Activated T-helper 2 cell treated with anti-CD3 and anti-CD28 coated beads, Interferon-gamma antibody, Interleukin-2, Interleukin-4, amounts not matched to agents 10 μg/mL and 5 μg/mL and 100 μg/mL, durations not matched to agents 14 hours and 24 hours and 36 hours (primary cell): ENCODE data around the gene PPIL1. TPM values are rescaled to one million over a fixed set of nuclear protein-coding genes. Genes with fewer than 3 reads are reported as not detected.
"Not testable (repeated sequence)": the region's sequence is repeated elsewhere in the genome, so short reads cannot be mapped to it uniquely, and the experiment has no call there.

ENCODE experiments used
- DNase-seq: peaks from one replicate; pipeline ENCODE4 v3.0.0; 2021; ENCODE audit warnings: low spot score
- H3K27ac Mint-ChIP-seq: one replicate; pipeline ENCODE4 v1.8.0; 2021; ENCODE audit warnings: mixed read lengths
- H3K27me3 Mint-ChIP-seq: one replicate; pipeline ENCODE4 v1.8.0; 2021; ENCODE audit warnings: low read depth, mixed read lengths
- H3K36me3 Mint-ChIP-seq: one replicate; pipeline ENCODE4 v1.8.0; 2021; ENCODE audit warnings: low read depth, mixed read lengths
- H3K4me1 Mint-ChIP-seq: one replicate; pipeline ENCODE4 v1.8.0; 2021; ENCODE audit warnings: low read depth, mixed read lengths
- H3K4me3 Mint-ChIP-seq: one replicate; pipeline ENCODE4 v1.8.0; 2021; ENCODE audit warnings: low read depth, mild to moderate bottlenecking, moderate library complexity, mixed read lengths
- H3K9me3 Mint-ChIP-seq: one replicate; pipeline ENCODE4 v1.8.0; 2021; ENCODE audit warnings: mixed read lengths
- intact Hi-C: fragments of 100-400 bp; cut with micrococcal nuclease; formaldehyde crosslinking; loops from one replicate; pipeline ENCODE4 v1.15.1; 2023
- total RNA-seq: library from RNA; stranded (reverse); gene quantifications from 2 replicates; pipeline ENCODE4 v1.2.3, GENCODE V29; 2022

Gene PPIL1
- total RNA-seq, 1 donor from 2014 or later = 54.8 TPM

DNA sequence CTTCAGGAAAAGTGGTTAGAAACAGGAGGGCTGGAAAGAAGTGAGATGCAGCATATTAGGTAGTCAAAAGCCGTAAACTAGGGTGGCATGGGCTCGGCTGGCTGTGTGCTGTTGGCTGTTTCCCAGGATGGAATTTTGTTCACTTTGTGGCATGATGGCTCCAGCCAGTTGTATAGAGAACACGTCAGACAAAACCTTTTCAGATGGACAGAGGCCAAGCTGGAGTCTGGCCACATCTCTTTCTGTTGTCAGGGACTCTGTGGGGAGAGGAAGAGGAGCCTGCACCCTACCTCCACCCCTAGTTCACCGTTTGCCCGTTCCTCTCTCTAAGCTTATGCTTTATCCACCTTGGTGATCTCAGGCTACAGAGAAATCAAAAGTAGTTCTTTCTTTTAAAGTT lies 33.2 kb upstream of the PPIL1 start:
- no peak overlapping the region for H3K27ac Mint-ChIP-seq
- H3K9me3 Mint-ChIP-seq = no peaks in the 10 kb centered on the region
- no peaks in the 10 kb centered on the region for H3K27me3 Mint-ChIP-seq
- peaks cover 61% of the 10 kb centered on the region for H3K36me3 Mint-ChIP-seq
- intact Hi-C loops = no loop called here
- no peak overlapping the region for H3K4me3 Mint-ChIP-seq
- peaks cover 45% of the 10 kb centered on the region for H3K4me1 Mint-ChIP-seq
- DNase-seq = no peak

DNA sequence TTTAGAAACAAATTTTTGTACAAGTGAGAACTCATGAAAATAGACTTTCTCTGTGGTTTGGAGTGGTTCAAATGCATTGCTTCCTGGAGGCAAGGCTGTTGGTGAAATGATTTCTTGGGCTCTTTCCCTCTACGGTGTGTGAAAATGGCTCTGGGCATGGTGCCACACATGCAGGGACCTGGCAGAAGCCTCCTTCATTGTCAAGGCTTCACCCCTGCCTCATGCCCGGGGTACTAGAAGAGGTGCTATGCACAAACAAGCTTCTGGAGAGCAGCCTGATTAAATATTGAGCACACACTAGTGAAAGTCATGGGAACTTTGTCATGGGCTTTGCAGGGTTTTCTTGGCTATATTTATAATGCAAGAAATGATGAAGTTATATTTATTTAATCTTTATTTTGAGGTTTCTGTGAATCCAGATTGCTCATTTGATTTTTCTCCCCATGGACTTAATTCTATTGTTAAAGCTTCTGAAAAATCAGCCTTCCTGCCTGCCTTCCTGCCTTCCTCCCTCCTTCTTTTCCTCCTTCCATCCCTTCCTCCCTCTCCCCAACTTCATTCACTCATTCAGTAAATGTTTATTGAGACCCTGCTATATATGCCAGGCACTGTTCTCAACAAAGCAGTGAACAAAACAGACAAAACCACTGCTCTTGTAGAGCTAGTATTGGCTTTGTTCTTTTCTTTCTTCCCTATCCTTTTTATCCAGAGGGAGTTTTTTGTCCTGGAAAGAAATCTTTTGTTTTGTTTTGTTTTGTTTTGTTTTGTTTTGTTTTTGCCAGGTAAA lies 32.1 kb upstream of the PPIL1 start:
- no peak for DNase-seq
- Mint-ChIP-seq H3K9me3 (no peaks in the 10 kb centered on the region), H3K27ac (no peak overlapping the region), H3K4me1 (peaks cover 34% of the 10 kb centered on the region), H3K36me3 (peaks cover 67% of the 10 kb centered on the region), H3K27me3 (no peaks in the 10 kb centered on the region), H3K4me3 (no peak overlapping the region)
- intact Hi-C loops = no loop called here

DNA sequence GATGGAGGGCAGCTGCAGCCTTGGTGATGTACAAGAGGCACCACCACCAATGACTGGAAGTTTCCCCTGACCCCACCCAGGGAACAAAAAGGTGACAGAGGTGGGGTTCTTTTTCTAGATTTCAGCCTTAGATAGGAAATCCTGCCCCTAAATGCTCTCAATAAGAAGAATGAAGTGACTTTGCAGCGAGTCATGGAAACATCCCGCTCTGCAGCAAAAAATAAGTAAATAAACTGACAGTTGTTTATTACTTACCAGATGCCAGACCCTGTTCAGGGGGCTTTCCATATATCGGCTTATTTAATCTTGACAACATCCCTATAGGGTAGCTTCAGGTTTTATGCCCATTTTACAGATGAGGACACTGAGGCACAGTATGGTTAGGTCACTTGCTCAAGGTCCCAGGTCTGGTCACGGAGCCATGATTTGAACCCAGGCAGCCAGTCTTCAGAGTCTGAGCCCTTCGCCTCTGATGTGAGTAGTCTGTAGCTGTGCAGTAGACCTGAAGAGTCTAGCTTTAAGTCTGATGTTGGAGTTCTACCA lies 30.3 kb upstream of the PPIL1 start:
- intact Hi-C loops = no loop called here
- peaks cover 71% of the 10 kb centered on the region for H3K36me3 Mint-ChIP-seq
- H3K4me1 Mint-ChIP-seq = peaks cover 29% of the 10 kb centered on the region
- DNase-seq = no peak
- no peaks in the 10 kb centered on the region for H3K27me3 Mint-ChIP-seq
- H3K4me3 Mint-ChIP-seq = no peak overlapping the region
- no peak overlapping the region for H3K27ac Mint-ChIP-seq
- H3K9me3 Mint-ChIP-seq = no peaks in the 10 kb centered on the region

DNA sequence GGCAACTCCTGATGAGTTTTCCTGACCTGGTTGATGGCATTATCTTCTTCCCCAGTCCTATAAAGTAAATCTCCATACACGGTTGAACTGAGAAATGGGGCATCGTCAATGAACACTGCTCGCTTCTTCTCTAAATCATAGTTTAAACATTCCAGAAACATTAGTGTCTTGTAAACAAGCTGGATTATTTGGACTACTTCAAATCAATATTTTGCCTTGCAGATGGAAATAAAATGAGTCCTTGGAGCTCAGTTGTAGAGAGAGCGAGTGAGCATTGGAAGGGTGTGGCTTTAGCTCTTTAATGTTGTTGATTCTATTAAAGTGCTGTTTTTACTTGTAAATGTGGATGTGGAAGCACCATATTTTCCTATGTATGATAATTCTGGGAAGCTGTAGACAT lies 29.5 kb upstream of the PPIL1 start:
- DNase-seq = no peak
- Mint-ChIP-seq H3K36me3 (peaks cover 70% of the 10 kb centered on the region), H3K4me1 (peaks cover 33% of the 10 kb centered on the region), H3K9me3 (no peaks in the 10 kb centered on the region), H3K27ac (no peak overlapping the region), H3K27me3 (no peaks in the 10 kb centered on the region), H3K4me3 (no peak overlapping the region)
- intact Hi-C loops = no loop called here

DNA sequence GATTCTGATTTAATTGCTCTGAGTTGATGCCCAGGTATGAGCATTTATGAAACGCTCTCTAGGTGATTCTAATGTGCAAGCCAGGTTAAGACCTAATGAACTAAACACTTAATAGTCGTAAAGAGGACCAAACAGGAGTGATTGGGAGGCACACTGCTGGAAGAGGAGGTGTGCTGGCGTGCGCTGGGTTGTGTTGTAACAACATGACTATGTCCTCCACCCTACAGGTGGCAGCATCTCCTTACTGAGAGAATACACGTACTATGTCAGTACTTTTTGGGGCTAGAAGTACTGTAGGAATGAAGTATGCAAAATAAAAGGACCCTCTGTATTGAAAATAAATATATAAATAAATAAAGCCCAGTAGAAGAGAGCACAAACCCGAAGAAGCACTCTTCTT lies 23.0 kb upstream of the PPIL1 start:
- intact Hi-C loops = loop anchor here (1.0 kb wide), 1 partner anchor 121 kb away; no protein-coding TSS in a partner anchor
- peaks cover 12% of the 10 kb centered on the region for H3K4me1 Mint-ChIP-seq
- no peak overlapping the region for H3K4me3 Mint-ChIP-seq
- no peak for DNase-seq
- no peak overlapping the region for H3K27ac Mint-ChIP-seq
- H3K27me3 Mint-ChIP-seq = no peaks in the 10 kb centered on the region
- H3K36me3 Mint-ChIP-seq = peaks cover 56% of the 10 kb centered on the region
- no peaks in the 10 kb centered on the region for H3K9me3 Mint-ChIP-seq

DNA sequence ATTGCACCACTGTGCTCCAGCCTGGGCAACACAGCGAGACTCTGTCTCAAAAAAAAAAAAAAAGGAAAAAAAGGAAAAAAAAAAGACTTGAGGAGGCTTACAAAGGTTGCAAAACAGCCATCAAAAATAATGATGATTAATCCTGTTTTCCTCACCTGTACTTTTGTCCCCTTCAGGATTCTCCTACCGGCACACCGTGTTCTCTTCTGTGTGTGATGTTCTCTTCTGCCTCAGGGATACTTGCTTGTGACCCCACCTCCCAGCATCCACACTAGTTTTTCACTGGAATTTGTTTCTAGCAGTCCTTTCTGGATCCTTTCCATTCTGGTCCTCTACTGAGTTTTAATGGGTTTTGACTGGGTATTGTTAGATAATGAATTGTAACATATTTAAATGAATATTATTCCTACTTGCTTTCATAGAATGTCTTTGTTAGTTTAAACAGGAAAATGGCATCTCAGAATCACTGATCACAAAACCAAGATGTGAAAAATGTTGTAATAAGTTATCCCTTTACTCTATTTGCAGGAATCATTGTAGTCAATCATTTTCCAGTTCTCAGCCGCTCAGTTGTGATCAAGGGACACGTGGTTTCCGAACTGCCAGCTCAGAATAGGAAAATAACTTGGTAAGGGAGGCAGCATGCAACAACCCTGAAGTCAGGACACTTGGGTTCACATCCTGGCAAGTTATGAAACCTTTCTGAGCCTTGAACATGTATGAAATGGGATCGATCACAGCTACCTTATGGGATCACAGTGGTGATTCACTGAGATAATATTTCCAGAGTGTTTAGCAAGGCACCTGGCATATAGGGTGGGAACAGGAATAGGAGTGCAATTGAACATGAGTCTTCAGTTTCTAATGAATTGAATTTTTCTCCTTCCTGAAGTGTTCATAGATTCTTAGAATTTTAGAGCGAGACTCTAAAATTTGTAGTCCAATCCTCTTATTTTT lies 19.7 kb upstream of the PPIL1 start:
- Mint-ChIP-seq H3K4me1 (peaks cover 10% of the 10 kb centered on the region), H3K36me3 (peaks cover 41% of the 10 kb centered on the region), H3K27ac (no peak overlapping the region), H3K9me3 (no peaks in the 10 kb centered on the region), H3K4me3 (no peak overlapping the region), H3K27me3 (no peaks in the 10 kb centered on the region)
- intact Hi-C loops = no loop called here
- DNase-seq = no peak

DNA sequence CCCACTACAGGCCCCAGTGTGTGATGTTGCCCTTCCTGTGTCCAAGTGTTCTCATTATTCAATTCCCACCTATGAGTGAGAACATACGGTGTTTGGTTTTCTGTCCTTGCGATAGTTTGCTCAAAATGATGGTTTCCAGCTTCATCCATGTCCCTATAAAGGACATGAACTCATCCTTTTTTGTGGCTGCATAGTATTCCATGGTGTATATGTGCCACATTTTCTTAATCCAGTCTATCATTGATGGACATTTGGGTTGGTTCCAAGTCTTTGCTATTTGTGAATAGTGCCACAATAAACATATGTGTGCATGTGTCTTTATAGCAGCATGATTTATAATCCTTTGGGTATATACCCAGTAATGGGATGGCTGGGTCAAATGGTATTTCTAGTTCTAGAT lies 16.6 kb upstream of the PPIL1 start:
- DNase-seq, H3K9me3 Mint-ChIP-seq, H3K27ac Mint-ChIP-seq, H3K27me3 Mint-ChIP-seq, intact Hi-C loops, H3K4me3 Mint-ChIP-seq: not testable (repeated sequence)
- H3K4me1 Mint-ChIP-seq = peaks cover 25% of the 10 kb centered on the region
- H3K36me3 Mint-ChIP-seq = peaks cover 34% of the 10 kb centered on the region

DNA sequence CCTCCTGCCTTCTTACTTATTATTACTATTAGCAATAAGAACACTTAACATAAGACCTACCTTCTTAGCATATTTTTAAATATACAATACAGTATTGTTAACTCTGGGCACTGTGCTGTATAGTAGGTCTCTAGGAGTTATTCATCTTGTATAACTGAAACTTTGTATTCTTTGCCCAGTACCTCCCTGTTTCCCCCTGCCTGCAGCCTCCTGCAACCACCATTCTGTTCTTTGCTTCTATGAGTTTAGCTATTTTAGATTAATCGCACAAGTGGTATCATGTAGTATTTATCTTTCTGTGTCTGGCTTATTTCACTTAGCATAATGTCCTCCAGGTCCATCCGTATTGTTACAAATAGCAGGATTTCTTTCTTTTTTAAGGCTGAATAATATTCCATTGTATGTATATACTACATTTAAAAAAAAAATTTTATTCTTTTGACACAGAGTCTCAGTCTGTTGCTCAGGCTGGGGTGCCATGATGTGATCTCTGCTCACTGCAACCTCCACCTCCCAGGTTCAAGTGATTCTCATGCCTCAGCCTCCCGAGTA lies 15.6 kb upstream of the PPIL1 start:
- Mint-ChIP-seq H3K4me1 (peaks cover 29% of the 10 kb centered on the region), H3K36me3 (peaks cover 25% of the 10 kb centered on the region), H3K9me3 (no peaks in the 10 kb centered on the region), H3K4me3 (no peak overlapping the region), H3K27me3 (no peaks in the 10 kb centered on the region), H3K27ac (no peak overlapping the region)
- no peak for DNase-seq
- intact Hi-C loops = no loop called here

DNA sequence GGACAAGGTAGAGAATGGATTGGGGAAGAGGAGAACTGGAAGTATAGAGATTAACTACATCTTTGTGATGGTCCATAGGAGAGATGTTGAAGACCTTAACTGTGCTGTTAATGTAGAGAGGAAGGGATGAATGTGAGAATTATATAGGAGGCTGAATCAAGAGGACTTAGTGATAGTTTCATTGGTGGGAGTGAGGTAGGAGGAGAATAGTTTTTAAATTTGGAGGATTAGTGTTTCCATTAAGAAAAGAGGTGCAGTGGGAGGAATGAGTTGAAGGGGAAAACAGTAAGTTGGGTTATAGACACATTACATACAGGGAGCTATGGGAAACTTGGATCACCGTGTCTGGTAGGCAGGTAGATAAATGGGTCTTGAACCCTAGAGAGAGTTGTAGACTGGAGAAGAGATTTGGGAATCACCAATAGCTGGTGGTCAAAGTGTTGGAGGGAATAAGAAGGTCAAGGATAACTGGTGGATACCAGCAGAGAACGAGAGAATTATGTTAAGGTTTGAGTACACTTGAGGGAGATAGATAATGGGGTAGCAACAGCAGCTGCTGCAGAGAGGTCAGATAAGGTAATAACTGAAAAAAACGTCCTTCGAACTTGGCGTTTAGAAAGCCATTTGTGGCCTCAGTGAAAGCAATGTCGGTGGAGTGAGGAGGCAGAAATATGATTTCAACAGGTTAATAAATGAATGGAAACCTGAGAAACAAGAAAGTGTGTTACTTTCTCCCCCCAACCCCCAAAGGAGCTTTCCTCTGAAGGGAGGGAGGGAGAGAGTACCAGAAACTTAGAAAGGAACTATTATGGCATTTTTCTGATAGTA lies 14.3 kb upstream of the PPIL1 start:
- Mint-ChIP-seq H3K9me3 (no peaks in the 10 kb centered on the region), H3K27me3 (no peaks in the 10 kb centered on the region), H3K27ac (peak overlapping the region; percentile 32), H3K36me3 (peaks cover 13% of the 10 kb centered on the region), H3K4me3 (no peak overlapping the region), H3K4me1 (peaks cover 32% of the 10 kb centered on the region)
- no peak for DNase-seq
- intact Hi-C loops = loop anchor here (5.0 kb wide), 1 partner anchor 98 kb away; the partner anchor contains the start of gene MTCH1

DNA sequence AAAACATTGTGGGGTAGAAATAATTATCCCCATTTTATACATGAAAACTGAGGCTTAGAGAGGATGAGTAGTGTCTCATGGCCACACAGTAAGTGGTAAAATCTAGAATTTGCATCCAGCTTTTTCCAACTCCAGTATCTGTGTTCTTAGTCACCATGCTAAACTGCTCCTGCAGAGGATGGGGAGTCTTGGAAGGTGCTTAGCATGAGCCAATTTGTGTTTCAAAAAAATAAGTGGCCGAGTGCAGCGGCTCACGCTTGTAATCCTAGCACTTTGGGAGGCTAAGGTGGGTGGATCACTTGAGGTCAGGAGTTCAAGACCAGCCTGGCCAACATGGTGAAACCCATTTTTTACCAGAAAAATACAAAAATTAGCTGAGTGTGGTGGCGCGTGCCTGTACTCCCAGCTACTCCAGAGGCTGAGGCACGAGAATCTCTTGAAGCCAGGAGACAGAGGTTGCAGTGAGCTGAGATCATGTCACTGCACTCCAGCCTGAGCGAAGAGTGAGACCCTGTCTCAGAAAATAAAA lies 13.6 kb upstream of the PPIL1 start:
- Mint-ChIP-seq H3K27me3 (no peaks in the 10 kb centered on the region), H3K27ac (no peak overlapping the region), H3K36me3 (peaks cover 13% of the 10 kb centered on the region), H3K9me3 (no peaks in the 10 kb centered on the region), H3K4me3 (no peak overlapping the region), H3K4me1 (peaks cover 32% of the 10 kb centered on the region)
- intact Hi-C loops = loop anchor here (5.0 kb wide), 1 partner anchor 99 kb away; the partner anchor contains the start of gene MTCH1
- DNase-seq = no peak

DNA sequence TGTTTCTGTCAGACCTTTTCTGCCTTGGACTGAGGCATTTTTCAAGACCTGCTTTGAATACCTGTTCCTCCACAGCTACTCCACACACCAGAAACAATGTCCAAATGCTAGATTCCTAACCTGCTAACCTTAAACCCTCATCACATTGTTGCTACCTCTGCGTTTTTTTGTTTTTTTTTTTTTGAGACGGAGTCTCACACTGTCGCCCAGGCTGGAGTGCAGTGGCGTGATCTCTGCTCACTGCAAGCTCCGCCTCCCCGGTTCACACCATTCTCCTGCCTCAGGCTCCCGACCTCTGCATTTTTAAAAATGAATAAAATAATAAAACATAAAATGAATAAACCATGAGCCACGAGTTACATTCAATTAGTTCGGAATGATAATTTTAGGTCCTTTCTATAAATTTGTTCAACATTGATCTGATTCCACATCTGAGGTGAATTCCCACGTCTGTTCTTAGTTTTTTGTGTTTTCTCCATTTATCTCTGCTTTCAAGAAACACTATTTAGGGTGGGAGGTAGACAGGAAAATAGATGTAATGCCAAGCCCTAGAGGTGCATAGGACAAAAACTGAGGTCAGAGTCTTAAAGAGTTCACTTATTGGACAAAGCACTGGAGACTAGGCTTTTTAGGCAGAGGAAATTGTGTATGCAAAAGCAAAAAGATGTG lies 12.5 kb upstream of the PPIL1 start:
- Mint-ChIP-seq H3K27me3 (no peaks in the 10 kb centered on the region), H3K9me3 (no peaks in the 10 kb centered on the region), H3K27ac (peak overlapping the region; percentile 65), H3K4me3 (peak overlapping the region; percentile 87), H3K4me1 (peaks cover 32% of the 10 kb centered on the region), H3K36me3 (peaks cover 8% of the 10 kb centered on the region)
- intact Hi-C loops = loop anchor here (5.0 kb wide), 1 partner anchor 100 kb away; the partner anchor contains the start of gene MTCH1
- DNase-seq = no peak
